ENCODE results near the gene NPNT. TPM values are rescaled to one million over a fixed set of nuclear protein-coding genes. Genes with fewer than 3 reads are reported as not detected.
"Not testable (repeated sequence)": the region's sequence is repeated elsewhere in the genome, so short reads cannot be mapped to it uniquely, and the experiment has no call there.

Gene NPNT
- total RNA-seq, 2 donors from 2014 or later: 0.88 to 1.6 TPM

DNA sequence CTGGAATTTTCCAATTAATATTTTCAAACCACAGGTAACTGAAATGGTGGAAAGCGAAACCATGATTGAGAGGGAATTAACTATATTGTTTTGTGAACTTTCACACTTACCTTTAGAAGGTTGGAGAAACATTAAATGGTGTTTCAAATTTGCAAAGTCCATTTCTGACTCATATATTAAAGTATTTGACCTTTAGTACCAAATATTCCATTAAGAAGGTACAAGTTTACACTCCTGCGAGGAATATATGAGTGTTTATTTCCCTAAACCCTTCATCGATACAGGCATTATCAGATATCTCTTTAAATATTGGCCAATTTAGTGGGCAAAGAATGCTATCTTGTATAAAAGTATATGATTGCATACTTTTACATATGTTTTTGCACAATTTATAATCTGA is 44.1 kb upstream of the NPNT start:
- Histone ChIP-seq H3K9ac (ENCODE audit: extremely low read depth, low read length, poor library complexity, severe bottlenecking) (no peak overlapping the region), H3K27ac (ENCODE audit: low read depth, low read length) (no peak overlapping the region), H3K27me3 (ENCODE audit: control insufficient read depth, insufficient read depth, low read length, poor library complexity, severe bottlenecking) (no peaks in the 10 kb centered on the region), H3K4me3 (ENCODE audit: low read length) (no peak overlapping the region), H3K9me3 (ENCODE audit: control insufficient read depth, low read length) (no peaks in the 10 kb centered on the region), H3K36me3 (ENCODE audit: control insufficient read depth, insufficient read depth, low read length) (peaks cover 4% of the 10 kb centered on the region), H3K4me1 (ENCODE audit: control insufficient read depth, insufficient read depth, low read length) (no peaks in the 10 kb centered on the region)
- Mint-ChIP-seq H3K27ac (no peak overlapping the region), H3K4me1 (no peaks in the 10 kb centered on the region), H3K36me3 (ENCODE audit: low read depth) (peaks cover 15% of the 10 kb centered on the region), H3K9me3 (peaks cover 25% of the 10 kb centered on the region), H3K4me3 (no peak overlapping the region), H3K27me3 (ENCODE audit: insufficient read depth) (no peaks in the 10 kb centered on the region)
- no peak for TF ChIP-seq CTCF (conservative IDR thresholded peaks at IDR 0.05)
- WGBS, 2 experiments (ENCODE audit: insufficient coverage in 1 of 2, insufficient read length in 1 of 2): 94% methylated on average over 2 of the region's 3 CpGs; no CpG with 5 or more reads in 1 of the 2 experiments
- DNase-seq: no peak

DNA sequence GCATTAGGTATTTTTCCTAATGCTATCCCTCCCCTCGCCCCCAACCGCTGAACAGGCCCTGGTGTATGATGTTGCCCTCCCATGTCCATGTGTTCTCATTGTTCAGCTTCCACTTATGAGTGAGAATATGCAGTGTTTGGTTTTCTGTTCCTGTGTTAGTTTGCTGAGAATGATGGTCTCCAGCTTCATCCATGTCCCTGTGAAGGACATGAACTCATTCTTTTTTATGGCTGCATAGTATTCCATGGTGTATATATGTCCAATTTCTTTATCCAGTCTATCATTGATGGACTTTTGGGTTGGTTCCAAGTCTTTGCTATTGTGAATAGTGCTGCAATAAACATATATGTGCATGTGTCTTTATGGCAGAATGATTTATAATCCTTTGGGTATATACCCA is 43.0 kb upstream of the NPNT start:
- H3K36me3 Mint-ChIP-seq (ENCODE audit: low read depth): peaks cover 23% of the 10 kb centered on the region
- 100% methylated on average over 2 of the region's 2 CpGs; no CpG with 5 or more reads in 1 of the 2 experiments for WGBS, 2 experiments (ENCODE audit: insufficient coverage in 1 of 2, insufficient read length in 1 of 2)
- not testable (repeated sequence) for H3K4me3 ChIP-seq (ENCODE audit: low read length); H3K27me3 Mint-ChIP-seq (ENCODE audit: insufficient read depth); H3K27ac Mint-ChIP-seq; H3K27ac ChIP-seq (ENCODE audit: low read depth, low read length); H3K36me3 ChIP-seq (ENCODE audit: control insufficient read depth, insufficient read depth, low read length); H3K9me3 ChIP-seq (ENCODE audit: control insufficient read depth, low read length); H3K4me1 Mint-ChIP-seq; H3K9ac ChIP-seq (ENCODE audit: extremely low read depth, low read length, poor library complexity, severe bottlenecking); DNase-seq; H3K27me3 ChIP-seq (ENCODE audit: control insufficient read depth, insufficient read depth, low read length, poor library complexity, severe bottlenecking); H3K4me3 Mint-ChIP-seq; H3K4me1 ChIP-seq (ENCODE audit: control insufficient read depth, insufficient read depth, low read length)
- peaks cover 33% of the 10 kb centered on the region for H3K9me3 Mint-ChIP-seq

GRCh38 chr4:105858466-105859040 is 36.7 kb upstream of the NPNT start:
- no peak for TF ChIP-seq CTCF (conservative IDR thresholded peaks at IDR 0.05)
- Mint-ChIP-seq H3K9me3 (peaks cover 70% of the 10 kb centered on the region), H3K4me3 (no peak overlapping the region), H3K27ac (no peak overlapping the region), H3K36me3 (ENCODE audit: low read depth) (peaks cover 27% of the 10 kb centered on the region), H3K27me3 (ENCODE audit: insufficient read depth) (no peaks in the 10 kb centered on the region), H3K4me1 (no peaks in the 10 kb centered on the region)
- WGBS, 2 experiments (ENCODE audit: insufficient coverage in 1 of 2, insufficient read length in 1 of 2): 92 to 94% methylated on average over 9 to 10 of the region's 10 CpGs
- Histone ChIP-seq H3K9ac (ENCODE audit: extremely low read depth, low read length, poor library complexity, severe bottlenecking) (no peak overlapping the region), H3K36me3 (ENCODE audit: control insufficient read depth, insufficient read depth, low read length) (no peaks in the 10 kb centered on the region), H3K27me3 (ENCODE audit: control insufficient read depth, insufficient read depth, low read length, poor library complexity, severe bottlenecking) (no peaks in the 10 kb centered on the region), H3K27ac (ENCODE audit: low read depth, low read length) (no peak overlapping the region), H3K4me1 (ENCODE audit: control insufficient read depth, insufficient read depth, low read length) (no peaks in the 10 kb centered on the region), H3K9me3 (ENCODE audit: control insufficient read depth, low read length) (peaks cover 13% of the 10 kb centered on the region), H3K4me3 (ENCODE audit: low read length) (no peak overlapping the region)
- DNase-seq: no peak

GRCh38 chr4:105859233-105859632 is 36.0 kb upstream of the NPNT start:
- no peak for DNase-seq
- Mint-ChIP-seq H3K36me3 (ENCODE audit: low read depth) (peaks cover 27% of the 10 kb centered on the region), H3K27ac (no peak overlapping the region), H3K9me3 (peaks cover 71% of the 10 kb centered on the region), H3K27me3 (ENCODE audit: insufficient read depth) (no peaks in the 10 kb centered on the region), H3K4me1 (no peaks in the 10 kb centered on the region), H3K4me3 (no peak overlapping the region)
- no peak overlapping the region for H3K4me3 ChIP-seq (ENCODE audit: low read length)
- H3K27ac ChIP-seq (ENCODE audit: low read depth, low read length): no peak overlapping the region
- no peak overlapping the region for H3K9ac ChIP-seq (ENCODE audit: extremely low read depth, low read length, poor library complexity, severe bottlenecking)
- H3K9me3 ChIP-seq (ENCODE audit: control insufficient read depth, low read length): peaks cover 13% of the 10 kb centered on the region
- TF ChIP-seq CTCF (conservative IDR thresholded peaks at IDR 0.05): no peak
- H3K27me3 ChIP-seq (ENCODE audit: control insufficient read depth, insufficient read depth, low read length, poor library complexity, severe bottlenecking): no peaks in the 10 kb centered on the region
- WGBS, 2 experiments (ENCODE audit: insufficient coverage in 1 of 2, insufficient read length in 1 of 2): 91% methylated on average over 1 of the region's 1 CpG; no CpG with 5 or more reads in 1 of the 2 experiments
- no peaks in the 10 kb centered on the region for H3K36me3 ChIP-seq (ENCODE audit: control insufficient read depth, insufficient read depth, low read length)
- H3K4me1 ChIP-seq (ENCODE audit: control insufficient read depth, insufficient read depth, low read length): no peaks in the 10 kb centered on the region

Measured in endodermal cell (in vitro differentiated cells).